ENCODE data around the gene CASP3. TPM values are rescaled to one million over a fixed set of nuclear protein-coding genes. Genes with fewer than 3 reads are reported as not detected.

Gene CASP3
- polyA plus RNA-seq, 1 of the 3 experiments (the other 2 are of a cell fraction): 15.5 TPM

DNA sequence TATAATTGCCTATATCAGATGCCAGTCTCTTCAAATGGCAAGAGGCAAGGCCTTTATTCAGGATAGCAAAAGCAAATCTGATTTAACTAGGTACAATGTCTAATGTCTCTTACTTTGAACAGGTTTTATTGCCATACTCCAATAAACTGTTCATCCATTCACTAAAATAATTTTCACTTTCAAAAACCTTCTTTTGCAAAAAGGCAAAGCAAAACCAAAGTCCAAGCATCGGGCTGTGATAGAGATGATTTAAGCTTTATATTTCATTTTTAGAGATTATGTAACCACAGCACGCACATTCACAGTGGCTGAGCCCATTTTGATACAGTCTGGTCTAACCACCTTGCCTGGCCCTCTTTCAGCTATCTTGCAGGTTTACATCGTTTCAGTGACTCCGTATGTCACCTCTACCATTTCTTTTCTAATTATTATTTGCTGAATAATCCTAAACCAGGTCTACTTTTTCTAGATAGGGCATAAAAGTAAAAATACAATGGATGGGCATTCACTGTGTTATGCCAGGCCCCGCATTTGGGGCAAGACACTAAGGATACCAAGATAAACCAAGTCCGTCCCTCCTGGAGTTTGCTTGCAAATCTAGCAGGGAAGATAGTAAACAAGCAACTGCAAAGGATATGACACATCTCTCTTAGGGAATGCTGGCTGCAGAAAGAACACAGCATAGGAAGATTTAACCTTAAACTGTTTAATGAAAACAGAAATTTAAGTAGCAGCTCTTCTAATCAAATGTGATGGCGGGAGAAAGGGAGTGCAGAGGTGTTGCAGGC, 1.8 kb downstream of the CASP3 start:
- peak overlapping the region; percentile 92 for H3K4me2 ChIP-seq
- H3K27me3 ChIP-seq (ENCODE audit: insufficient read depth): no peaks in the 10 kb centered on the region
- H3K9me2 ChIP-seq: no peaks in the 10 kb centered on the region
- peak overlapping the region; percentile 97; the same call in 1 of the 2 replicates for H3K9ac ChIP-seq
- TF ChIP-seq TAF1 (IDR thresholded peaks at IDR 0.05; ENCODE audit: borderline replicate concordance, low read depth, low read length) (no peak), RXRA (IDR thresholded peaks at IDR 0.05; ENCODE audit: borderline replicate concordance, low read depth) (no peak)
- TF ChIP-seq, protein P1, sequence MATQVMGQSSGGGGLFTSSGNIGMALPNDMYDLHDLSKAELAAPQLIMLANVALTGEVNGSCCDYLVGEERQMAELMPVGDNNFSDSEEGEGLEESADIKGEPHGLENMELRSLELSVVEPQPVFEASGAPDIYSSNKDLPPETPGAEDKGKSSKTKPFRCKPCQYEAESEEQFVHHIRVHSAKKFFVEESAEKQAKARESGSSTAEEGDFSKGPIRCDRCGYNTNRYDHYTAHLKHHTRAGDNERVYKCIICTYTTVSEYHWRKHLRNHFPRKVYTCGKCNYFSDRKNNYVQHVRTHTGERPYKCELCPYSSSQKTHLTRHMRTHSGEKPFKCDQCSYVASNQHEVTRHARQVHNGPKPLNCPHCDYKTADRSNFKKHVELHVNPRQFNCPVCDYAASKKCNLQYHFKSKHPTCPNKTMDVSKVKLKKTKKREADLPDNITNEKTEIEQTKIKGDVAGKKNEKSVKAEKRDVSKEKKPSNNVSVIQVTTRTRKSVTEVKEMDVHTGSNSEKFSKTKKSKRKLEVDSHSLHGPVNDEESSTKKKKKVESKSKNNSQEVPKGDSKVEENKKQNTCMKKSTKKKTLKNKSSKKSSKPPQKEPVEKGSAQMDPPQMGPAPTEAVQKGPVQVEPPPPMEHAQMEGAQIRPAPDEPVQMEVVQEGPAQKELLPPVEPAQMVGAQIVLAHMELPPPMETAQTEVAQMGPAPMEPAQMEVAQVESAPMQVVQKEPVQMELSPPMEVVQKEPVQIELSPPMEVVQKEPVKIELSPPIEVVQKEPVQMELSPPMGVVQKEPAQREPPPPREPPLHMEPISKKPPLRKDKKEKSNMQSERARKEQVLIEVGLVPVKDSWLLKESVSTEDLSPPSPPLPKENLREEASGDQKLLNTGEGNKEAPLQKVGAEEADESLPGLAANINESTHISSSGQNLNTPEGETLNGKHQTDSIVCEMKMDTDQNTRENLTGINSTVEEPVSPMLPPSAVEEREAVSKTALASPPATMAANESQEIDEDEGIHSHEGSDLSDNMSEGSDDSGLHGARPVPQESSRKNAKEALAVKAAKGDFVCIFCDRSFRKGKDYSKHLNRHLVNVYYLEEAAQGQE (IDR thresholded peaks at IDR 0.05; ENCODE audit: low read depth, low read length): no peak
- peaks cover 15 to 16% of the 10 kb centered on the region in 2 experiments for H3K36me3 ChIP-seq (replicated peaks in 1 of 2; ENCODE audit: control insufficient read depth in 1 of 2, insufficient read depth in 2 of 2, low read length in 1 of 2)
- H3K4me3 ChIP-seq (ENCODE audit: low read depth in 2 of 2, low read length in 1 of 2): peak overlapping the region; percentile 72 to 86
- H3K4me1 ChIP-seq (ENCODE audit: control insufficient read depth in 1 of 2, insufficient read depth in 2 of 2, low read depth in 1 of 2, low read length in 1 of 2): peaks cover 26 to 27% of the 10 kb centered on the region in 2 experiments; a peak in 3 of 4 replicates
- ChIA-PET POLR2A (no interaction called here), CTCF (interaction anchor here (1.1 to 3.0 kb wide), 3 partner anchors 26 to 384 kb away, joined by 3 to 16 read pairs (median 3); no protein-coding TSS in a partner anchor)
- DNase-seq: no peak
- H3K9me3 ChIP-seq: no peaks in the 10 kb centered on the region
- WGBS (ENCODE audit: low lambda C conversion rate): 72% methylated on average over 7 of the region's 7 CpGs
- peaks cover 23% of the 10 kb centered on the region; the same call in 1 of the 2 replicates for H4K20me1 ChIP-seq (ENCODE audit: insufficient read depth)
- H3K27ac ChIP-seq (ENCODE audit: low read depth in 2 of 2, low read length in 1 of 2): peak overlapping the region; percentile 91 to 94; a peak in 3 of 4 replicates
- peaks cover 7% of the 10 kb centered on the region for H3F3A ChIP-seq (replicated peaks; ENCODE audit: insufficient read depth)
- H3K79me2 ChIP-seq (ENCODE audit: insufficient read depth): peaks cover 73% of the 10 kb centered on the region
- H2AFZ ChIP-seq (ENCODE audit: low read depth): no peak overlapping the region

DNA sequence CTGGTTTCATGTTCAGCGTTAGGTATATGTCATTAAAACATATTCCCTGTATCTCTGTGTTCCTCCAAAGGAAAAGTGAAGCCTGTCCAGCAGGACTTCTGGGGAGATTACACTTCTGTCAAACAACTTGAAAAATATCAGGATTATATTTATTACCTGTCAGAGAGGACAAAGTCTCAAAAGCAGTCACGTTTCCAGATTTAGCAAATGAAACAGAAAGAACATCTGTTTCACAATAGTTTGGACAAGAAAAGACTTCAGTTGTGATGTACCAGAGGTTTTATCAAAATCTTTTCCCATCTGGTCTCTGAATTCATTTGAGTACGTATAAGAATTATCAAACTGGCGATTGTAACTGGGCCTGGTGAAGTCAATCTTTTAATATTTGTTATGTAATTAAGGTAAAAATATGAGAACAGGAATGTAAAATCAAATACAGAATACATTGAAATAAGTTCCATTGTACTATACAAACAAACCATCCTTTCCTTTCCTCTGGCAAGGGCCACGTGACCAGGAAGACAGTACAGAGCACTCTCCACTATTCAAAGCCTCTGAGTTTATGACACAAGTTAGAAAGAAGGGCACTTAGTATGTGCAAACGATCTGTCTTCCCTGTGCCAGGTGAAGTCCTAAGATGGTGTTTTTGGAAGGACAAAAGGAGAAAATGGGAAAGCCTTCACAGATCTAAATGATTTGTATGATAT, 3.2 kb downstream of the CASP3 start:
- CTCF ChIA-PET: no interaction called here
- Histone ChIP-seq H3K27me3 (ENCODE audit: insufficient read depth) (no peaks in the 10 kb centered on the region), H3K79me2 (ENCODE audit: insufficient read depth) (peaks cover 87% of the 10 kb centered on the region), H3K4me3 (ENCODE audit: low read depth in 2 of 2, low read length in 1 of 2) (no peak overlapping the region), H2AFZ (ENCODE audit: low read depth) (no peak overlapping the region), H3K4me2 (peak overlapping the region; percentile 92), H4K20me1 (ENCODE audit: insufficient read depth) (peaks cover 23% of the 10 kb centered on the region), H3F3A (replicated peaks; ENCODE audit: insufficient read depth) (peaks cover 7% of the 10 kb centered on the region), H3K9me2 (no peaks in the 10 kb centered on the region), H3K9ac (no peak overlapping the region), H3K27ac (ENCODE audit: low read depth in 2 of 2, low read length in 1 of 2) (peak overlapping the region in 1 of 2 experiments; percentile 76; a peak in 1 of 4 replicates), H3K9me3 (no peaks in the 10 kb centered on the region), H3K36me3 (replicated peaks in 1 of 2; ENCODE audit: control insufficient read depth in 1 of 2, insufficient read depth in 2 of 2, low read length in 1 of 2) (peaks cover 15 to 20% of the 10 kb centered on the region in 2 experiments), H3K4me1 (ENCODE audit: control insufficient read depth in 1 of 2, insufficient read depth in 2 of 2, low read depth in 1 of 2, low read length in 1 of 2) (peaks cover 26 to 27% of the 10 kb centered on the region in 2 experiments; a peak in 3 of 4 replicates)
- WGBS (ENCODE audit: low lambda C conversion rate): 76% methylated on average over 6 of the region's 6 CpGs
- DNase-seq: no peak
- POLR2A ChIA-PET: no interaction called here
- TF ChIP-seq, protein P2, sequence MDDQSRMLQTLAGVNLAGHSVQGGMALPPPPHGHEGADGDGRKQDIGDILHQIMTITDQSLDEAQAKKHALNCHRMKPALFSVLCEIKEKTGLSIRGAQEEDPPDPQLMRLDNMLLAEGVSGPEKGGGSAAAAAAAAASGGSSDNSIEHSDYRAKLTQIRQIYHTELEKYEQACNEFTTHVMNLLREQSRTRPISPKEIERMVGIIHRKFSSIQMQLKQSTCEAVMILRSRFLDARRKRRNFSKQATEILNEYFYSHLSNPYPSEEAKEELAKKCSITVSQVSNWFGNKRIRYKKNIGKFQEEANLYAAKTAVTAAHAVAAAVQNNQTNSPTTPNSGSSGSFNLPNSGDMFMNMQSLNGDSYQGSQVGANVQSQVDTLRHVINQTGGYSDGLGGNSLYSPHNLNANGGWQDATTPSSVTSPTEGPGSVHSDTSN (IDR thresholded peaks at IDR 0.05): no peak
- TF ChIP-seq, protein P3, sequence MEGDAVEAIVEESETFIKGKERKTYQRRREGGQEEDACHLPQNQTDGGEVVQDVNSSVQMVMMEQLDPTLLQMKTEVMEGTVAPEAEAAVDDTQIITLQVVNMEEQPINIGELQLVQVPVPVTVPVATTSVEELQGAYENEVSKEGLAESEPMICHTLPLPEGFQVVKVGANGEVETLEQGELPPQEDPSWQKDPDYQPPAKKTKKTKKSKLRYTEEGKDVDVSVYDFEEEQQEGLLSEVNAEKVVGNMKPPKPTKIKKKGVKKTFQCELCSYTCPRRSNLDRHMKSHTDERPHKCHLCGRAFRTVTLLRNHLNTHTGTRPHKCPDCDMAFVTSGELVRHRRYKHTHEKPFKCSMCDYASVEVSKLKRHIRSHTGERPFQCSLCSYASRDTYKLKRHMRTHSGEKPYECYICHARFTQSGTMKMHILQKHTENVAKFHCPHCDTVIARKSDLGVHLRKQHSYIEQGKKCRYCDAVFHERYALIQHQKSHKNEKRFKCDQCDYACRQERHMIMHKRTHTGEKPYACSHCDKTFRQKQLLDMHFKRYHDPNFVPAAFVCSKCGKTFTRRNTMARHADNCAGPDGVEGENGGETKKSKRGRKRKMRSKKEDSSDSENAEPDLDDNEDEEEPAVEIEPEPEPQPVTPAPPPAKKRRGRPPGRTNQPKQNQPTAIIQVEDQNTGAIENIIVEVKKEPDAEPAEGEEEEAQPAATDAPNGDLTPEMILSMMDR (IDR thresholded peaks at IDR 0.05): no peak
- no peak for TF ChIP-seq MEF2A (IDR thresholded peaks at IDR 0.05; ENCODE audit: borderline replicate concordance, low read depth)
- TF ChIP-seq FOXJ3 (CRISPR knock-in tag; IDR thresholded peaks at IDR 0.05): no peak
- TF ChIP-seq, protein P4, sequence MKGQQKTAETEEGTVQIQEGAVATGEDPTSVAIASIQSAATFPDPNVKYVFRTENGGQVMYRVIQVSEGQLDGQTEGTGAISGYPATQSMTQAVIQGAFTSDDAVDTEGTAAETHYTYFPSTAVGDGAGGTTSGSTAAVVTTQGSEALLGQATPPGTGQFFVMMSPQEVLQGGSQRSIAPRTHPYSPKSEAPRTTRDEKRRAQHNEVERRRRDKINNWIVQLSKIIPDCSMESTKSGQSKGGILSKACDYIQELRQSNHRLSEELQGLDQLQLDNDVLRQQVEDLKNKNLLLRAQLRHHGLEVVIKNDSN (IDR thresholded peaks at IDR 0.05; ENCODE audit: borderline replicate concordance, low read depth): peak; percentile 39; the same call in 1 of the 2 replicates
- no peak for TF ChIP-seq TEAD4 (IDR thresholded peaks at IDR 0.05; ENCODE audit: borderline replicate concordance, insufficient read depth)
- TF ChIP-seq FOSL2 (IDR thresholded peaks at IDR 0.05; ENCODE audit: borderline replicate concordance, low read depth): no peak
